Kasumi-1 (cell line): Measurements from ENCODE around the gene ENO4.

Experiments used
- DNase-seq, 2 experiments: peaks; one replicate each; lab custom pipeline; 2025; lab: John Stamatoyannopoulos, UW

The ENO4 gene

DNA sequence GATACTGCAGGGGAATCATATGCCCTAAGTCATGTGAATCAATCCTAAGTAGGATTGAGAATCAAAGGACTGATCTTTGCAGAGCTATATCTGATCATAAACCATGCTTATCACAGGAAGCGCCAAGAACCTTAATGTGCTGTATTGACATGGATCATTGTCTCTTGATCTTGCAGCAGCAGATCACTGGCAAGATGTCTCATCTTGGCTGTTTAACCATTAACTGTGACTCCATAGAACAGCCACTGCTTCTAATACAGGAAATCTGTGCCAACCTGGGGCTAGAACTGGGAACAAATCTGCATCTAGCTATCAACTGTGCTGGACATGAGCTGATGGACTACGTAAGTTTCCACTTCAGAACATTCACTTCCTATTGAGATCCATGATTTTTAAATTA is 21.6 kb downstream of the ENO4 start:
- DNase-seq: no peak

GRCh38 chr10:116873134-116873533 is 23.8 kb downstream of the ENO4 start:
- no peak for DNase-seq

DNA sequence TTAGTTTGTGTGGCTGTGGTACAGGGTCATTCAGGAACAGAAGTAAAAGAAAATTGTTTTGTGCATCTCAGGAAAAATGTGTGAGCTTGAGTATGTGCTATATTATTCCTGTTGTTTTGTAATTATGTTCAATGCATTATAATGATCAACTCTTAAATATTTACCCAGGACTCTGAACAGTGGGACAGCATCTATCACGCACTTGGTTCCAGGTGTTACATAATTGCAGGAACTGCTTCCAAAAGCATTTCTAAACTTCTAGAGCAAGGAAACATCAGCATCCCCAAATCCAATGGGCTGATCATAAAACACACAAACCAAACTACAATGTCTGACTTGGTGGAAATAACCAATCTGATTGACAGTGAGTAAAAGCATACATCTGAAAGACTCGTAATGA is 26.6 kb downstream of the ENO4 start:
- DNase-seq: no peak

DNA sequence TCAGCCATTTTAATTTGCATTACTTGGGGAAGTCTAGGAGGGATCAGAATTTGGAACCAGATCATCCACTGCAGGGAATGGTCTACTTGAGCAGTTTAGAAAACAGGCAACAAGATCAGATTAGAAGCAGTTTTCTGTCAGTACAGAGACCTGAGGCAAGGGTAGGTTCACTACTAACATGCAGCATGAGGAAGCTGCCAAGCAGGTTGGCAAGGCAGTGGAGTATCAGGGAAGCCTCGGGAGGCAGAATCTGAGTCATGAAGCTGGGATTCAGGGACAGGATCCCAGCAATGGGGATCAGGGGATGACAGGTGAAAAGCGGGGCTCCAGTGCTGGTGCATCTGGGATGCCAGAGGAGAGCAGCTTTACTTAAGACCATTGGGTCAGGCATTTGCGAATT is 28.1 kb downstream of the ENO4 start:
- DNase-seq: no peak

- no peak for DNase-seq
Measured at GRCh38 chr10:116878123-116878522, 28.8 kb downstream of the ENO4 start.

- no peak for DNase-seq
Measured at GRCh38 chr10:116879817-116880216, 30.5 kb downstream of the ENO4 start.

GRCh38 chr10:116880716-116881482 is 31.6 kb downstream of the ENO4 start:
- DNase-seq: no peak

- no peak for DNase-seq
Measured at GRCh38 chr10:116882639-116883038, 33.3 kb downstream of the ENO4 start.

- DNase-seq: no peak
Measured at GRCh38 chr10:116886772-116887171, 37.5 kb downstream of the ENO4 start.

GRCh38 chr10:116888380-116889055 is 39.2 kb downstream of the ENO4 start:
- no peak for DNase-seq

GRCh38 chr10:116889066-116889465 is 39.8 kb downstream of the ENO4 start:
- no peak for DNase-seq

DNA sequence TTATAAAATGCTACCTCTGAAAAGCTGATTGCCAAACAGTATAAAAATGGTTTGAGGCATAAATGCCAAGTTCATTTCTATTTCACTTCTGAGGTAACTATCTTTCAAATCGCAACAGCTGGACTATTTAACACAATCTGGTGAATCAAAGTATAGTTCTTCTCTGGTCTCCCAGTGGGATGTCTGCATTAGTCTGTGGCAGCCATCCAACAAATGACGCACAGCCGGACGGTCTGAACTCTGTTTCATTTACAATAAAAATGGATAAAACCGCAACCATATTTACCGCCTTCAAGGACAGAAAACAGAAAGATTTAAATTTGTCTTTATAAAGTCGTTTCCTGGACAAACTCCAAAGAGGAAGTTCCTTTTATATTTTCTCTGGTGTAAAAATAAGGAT is 41.9 kb downstream of the ENO4 start:
- no peak for DNase-seq

DNA sequence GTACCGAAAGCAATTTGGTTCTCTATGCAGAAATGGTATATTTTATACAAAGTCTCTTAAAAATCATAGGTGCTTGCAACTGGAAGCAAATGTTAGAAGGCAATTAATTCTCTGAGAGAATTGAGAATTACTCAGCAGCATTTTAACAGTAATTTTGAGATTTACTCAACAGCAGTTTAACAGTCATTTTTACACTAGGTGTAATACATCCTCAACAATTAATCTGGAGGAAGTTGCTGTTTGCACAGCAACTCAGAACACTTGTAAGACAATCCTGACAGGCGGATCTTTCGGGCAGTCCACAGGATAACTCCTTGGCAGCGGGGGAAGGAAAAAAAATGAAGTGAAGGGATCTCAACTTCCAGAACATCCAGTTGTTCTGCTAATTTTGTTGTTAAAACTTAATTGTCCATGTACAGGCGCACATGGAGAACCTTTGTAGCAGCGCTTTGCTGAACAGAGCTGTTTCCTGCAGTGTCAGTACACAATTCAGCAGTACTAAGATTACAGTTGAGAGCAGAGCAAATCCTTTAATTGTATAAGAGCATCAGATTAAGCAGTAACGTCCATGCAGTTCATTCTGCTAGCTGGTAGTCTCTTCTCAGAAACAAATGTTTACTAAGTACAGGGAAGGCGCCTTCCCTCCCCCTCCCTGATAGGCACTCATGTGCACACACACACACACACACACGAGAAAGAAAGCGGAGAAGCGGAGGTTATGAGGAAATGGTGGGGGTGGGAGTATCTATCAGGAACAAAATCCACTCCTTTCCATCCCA is 43.8 kb downstream of the ENO4 start:
- DNase-seq: no peak

DNA sequence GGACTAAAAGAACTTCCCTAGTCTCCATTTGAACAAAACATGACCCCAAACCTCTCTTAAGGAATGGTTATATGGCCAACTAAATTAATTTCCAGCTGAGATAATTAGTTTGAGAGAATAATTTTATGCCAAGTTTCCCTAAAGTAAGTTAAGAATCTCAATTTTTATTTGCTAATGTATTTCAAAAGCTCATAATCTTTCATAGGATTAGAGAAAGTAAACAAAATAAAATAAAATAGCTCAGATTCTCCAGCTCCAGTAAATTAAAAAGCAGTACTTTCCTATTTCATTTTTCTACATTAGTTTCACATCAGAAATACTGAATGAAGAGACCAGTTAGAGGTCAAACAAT is 44.4 kb downstream of the ENO4 start:
- no peak for DNase-seq

GRCh38 chr10:116899626-116900025 is 50.3 kb downstream of the ENO4 start:
- no peak for DNase-seq

DNA sequence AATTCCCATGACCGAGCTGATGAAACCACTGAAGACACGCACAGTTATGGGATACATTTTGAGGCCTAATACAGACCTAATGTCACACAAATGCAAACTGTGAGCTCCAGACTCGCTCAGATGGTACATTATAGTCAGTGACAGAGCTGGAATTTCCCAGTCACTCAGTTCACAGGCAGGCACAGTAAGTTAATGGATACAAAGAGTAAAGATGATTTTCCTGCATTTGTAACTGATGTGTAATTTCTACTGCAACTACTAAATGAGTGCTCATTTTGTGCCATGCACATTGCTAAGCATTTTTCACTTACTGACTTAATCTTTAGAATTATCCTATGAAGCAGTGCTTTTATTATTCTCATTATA is 56.5 kb downstream of the ENO4 start:
- DNase-seq: no peak

- no peak for DNase-seq
Measured at GRCh38 chr10:116907245-116907987, 58.1 kb downstream of the ENO4 start.

DNA sequence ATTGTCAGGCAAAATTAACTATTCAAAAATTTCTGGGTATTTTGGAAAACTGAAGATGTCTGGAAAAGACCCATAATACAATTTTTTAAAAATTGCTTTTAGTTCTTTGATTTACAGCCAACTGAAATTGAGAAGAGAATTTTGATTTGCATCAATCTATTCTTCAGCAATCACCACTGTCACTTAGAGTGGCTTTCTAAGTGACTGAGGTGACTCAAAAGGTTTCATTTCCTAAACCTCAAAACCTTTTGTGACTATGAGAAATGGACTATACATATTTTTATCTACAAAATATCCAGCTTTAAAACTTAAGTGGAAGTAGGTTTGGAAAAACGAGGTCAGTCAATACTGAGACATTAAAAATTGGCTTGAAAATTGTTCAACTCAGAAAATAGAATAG is 60.0 kb downstream of the ENO4 start:
- no peak for DNase-seq

GRCh38 chr10:116910910-116911309 is 61.6 kb downstream of the ENO4 start:
- DNase-seq: no peak

DNA sequence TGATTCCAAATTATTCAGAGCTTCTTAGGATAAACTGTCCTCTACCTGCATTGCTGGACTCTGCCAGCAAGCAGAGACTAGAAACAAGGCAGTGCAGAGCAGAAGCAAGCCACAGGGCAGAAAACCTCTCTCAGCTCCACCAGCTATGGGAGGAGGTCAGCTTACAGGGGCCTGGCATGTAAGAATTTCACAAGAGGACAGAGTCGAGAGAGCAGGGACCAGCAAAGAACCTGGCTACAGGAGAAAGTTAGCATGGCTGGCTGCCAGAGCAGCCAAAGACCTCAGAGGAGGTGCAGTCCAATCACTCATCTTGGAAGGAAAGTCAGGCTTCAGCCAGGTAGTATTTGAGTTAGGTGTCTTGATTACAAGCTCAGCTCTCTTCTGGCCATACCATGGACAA is 62.9 kb downstream of the ENO4 start:
- DNase-seq: no peak

DNA sequence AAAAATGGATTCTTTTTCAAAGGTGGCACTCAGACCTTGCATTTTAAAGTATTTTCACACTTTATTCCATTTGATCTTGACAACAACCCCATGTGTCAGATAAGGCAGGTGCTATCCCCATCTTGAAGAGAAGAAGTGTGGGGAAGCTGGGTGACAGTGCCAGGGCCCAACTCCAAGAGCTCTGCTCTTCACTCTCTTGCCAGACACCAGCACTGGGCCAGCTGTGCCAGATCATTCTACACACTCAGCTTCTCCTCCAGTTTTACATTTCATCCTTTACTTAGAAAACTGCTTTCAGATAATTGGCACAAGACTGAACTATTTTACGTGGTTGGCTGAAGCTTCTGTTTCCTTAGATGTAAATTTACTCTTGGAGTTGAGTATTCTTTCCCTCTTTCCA is 64.4 kb downstream of the ENO4 start:
- DNase-seq: no peak

DNA sequence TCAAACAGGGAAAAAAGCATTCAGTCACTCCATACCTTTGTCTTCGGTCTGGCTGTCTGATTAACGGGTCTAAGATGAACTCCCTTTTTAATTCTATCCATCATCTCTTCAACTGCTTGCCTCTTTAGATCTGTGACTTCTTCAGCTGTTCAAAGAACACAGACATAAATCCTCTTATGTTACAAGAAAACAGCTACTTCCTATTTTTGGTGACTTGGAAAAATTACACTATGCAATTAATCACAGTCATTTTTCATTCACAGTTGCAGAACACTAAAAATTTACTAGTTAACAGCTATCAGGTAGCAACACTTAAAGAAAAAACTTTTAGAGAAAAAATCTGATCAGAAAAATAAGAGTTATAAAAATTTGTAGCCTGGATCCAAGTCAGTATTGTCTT is 66.0 kb downstream of the ENO4 start:
- DNase-seq: no peak

- DNase-seq: no peak
Measured at GRCh38 chr10:116917481-116917880, 68.2 kb downstream of the ENO4 start.
